Vagina (tissue), 2 donors: Measurements from ENCODE around the gene MED6. TPM values are rescaled to one million over a fixed set of nuclear protein-coding genes. Genes with fewer than 3 reads are reported as not detected.

Experiments
- DNase-seq, 2 donors: peaks; one replicate each; pipeline ENCODE4 v3.0.0-alpha.2; 2017; ENCODE audit errors: extremely low spot score in 2 of 2
- H3K27ac ChIP-seq: fragments of 200-600 bp; sonication (generic); one replicate; pipeline ENCODE4 v1.5.1; 2019
- H3K27me3 ChIP-seq: fragments of 200-600 bp; sonication (generic); one replicate; pipeline ENCODE4 v1.5.1; 2019
- H3K36me3 ChIP-seq, 2 donors: fragments of 200-600 bp; sonication (generic); one replicate each; pipeline ENCODE4 v1.5.1; 2017 to 2019
- H3K4me1 ChIP-seq: fragments of 200-600 bp; sonication (generic); one replicate; pipeline ENCODE4 v1.5.1; 2019
- H3K4me3 ChIP-seq, 2 donors: fragments of 200-600 bp; sonication (generic); 1 replicate in 1 of 2; 2 replicates in 1 of 2; pipeline ENCODE4 v1.5.1; 2016 to 2019
- H3K9me3 ChIP-seq: fragments of 200-600 bp; sonication (generic); one replicate; pipeline ENCODE4 v1.5.1; 2019
- POLR2A ChIP-seq, 2 donors: fragments of 450-650 bp; IDR thresholded peaks; one replicate each; pipeline ENCODE4 v1.6.1; 2017; ENCODE audit warnings: antibody characterized with exemption in 2 of 2, mild to moderate bottlenecking in 2 of 2, moderate library complexity in 2 of 2
- POLR2AphosphoS5 ChIP-seq, 2 donors: sonication (generic); formaldehyde crosslinking; IDR thresholded peaks; one replicate each; pipeline ENCODE4 v1.9.0; 2017; ENCODE audit warnings: antibody characterized with exemption in 2 of 2, mild to moderate bottlenecking in 2 of 2, low read depth in 1 of 2; ENCODE audit not compliant: insufficient read depth in 1 of 2
- intact Hi-C: fragments of 100-400 bp; cut with DNase I; formaldehyde crosslinking; loops from one replicate; pipeline ENCODE4 v1.15.1; 2023
- total RNA-seq: library from RNA; depleted of rRNA; stranded (reverse); fragments of >200 nt; gene quantifications from one replicate; pipeline ENCODE4 v1.2.3, GENCODE V29; 2016
- TF ChIP-seq, protein P1 (sequence below), 3 experiments: fragments of 450-650 bp in 2 of 3; fragments of 200-600 bp in 1 of 3; sonication (generic) in 1 of 3; IDR thresholded peaks; one replicate each; pipeline ENCODE4 v1.5.1; 2017 to 2019; ENCODE audit warnings: antibody characterized with exemption in 3 of 3, mild to moderate bottlenecking in 2 of 3, moderate library complexity in 2 of 3

The MED6 gene
- total RNA-seq = 37.6 TPM

DNA sequence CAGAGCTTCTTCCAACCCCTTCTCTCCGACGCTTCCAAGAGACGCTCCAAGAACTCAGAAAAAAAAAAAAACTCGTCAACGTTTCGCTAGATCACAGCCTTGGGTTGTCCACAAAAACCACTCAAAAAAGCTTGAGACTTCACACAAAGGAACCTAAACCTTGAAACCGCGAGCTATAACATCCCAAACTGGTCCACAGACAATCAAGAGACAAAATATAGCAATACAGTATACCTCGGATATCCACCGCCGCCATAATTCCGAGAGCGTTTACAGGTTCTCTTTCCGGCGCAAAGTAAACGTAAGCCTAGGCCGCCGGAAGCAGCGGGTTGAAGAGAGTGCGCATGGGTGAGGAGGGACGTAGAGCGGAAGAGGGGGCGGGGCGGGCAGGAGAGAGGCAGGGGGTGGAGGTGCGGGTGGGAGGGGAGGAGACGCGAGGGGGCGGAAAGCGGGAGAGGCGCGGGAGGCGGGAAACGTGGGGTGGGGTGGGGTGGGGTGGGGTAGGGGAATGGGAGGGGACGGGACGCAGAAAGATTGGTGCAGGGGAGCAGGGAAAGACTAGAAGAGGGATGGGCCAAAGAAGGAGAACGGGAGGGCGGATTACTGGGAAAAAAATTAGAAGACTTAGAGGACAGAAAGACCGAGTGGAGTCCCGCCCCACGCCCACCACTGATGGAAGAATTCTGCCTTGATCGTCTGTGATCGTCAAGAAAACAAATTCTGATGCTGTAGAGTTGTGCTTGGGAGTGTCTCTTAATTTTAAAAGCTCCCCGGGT is at the start of gene MED6:
Gene MED6, minus strand, starts transcription at position 274 of the 776 bp plus-strand sequence. Its CDS starts 18 bp downstream, at position 256.
- Histone ChIP-seq H3K4me1 (peaks cover 16% of the 10 kb centered on the region), H3K27ac (peak within 1 kb of the TSS; percentile 70), H3K27me3 (no peaks in the 10 kb centered on the region), H3K36me3 (peaks cover 0 to 9% of the 10 kb centered on the region in 2 donors), H3K4me3 (peak within 1 kb of the TSS; percentile 61 to 73), H3K9me3 (no peaks in the 10 kb centered on the region)
- intact Hi-C loops = no loop called here
- TF ChIP-seq, protein P1, sequence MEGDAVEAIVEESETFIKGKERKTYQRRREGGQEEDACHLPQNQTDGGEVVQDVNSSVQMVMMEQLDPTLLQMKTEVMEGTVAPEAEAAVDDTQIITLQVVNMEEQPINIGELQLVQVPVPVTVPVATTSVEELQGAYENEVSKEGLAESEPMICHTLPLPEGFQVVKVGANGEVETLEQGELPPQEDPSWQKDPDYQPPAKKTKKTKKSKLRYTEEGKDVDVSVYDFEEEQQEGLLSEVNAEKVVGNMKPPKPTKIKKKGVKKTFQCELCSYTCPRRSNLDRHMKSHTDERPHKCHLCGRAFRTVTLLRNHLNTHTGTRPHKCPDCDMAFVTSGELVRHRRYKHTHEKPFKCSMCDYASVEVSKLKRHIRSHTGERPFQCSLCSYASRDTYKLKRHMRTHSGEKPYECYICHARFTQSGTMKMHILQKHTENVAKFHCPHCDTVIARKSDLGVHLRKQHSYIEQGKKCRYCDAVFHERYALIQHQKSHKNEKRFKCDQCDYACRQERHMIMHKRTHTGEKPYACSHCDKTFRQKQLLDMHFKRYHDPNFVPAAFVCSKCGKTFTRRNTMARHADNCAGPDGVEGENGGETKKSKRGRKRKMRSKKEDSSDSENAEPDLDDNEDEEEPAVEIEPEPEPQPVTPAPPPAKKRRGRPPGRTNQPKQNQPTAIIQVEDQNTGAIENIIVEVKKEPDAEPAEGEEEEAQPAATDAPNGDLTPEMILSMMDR (IDR thresholded peaks at IDR 0.05) = no peak
- peak; percentile 18 to 93 for TF ChIP-seq POLR2AphosphoS5 (IDR thresholded peaks at IDR 0.05; ENCODE audit: insufficient read depth in 1 of 2, low read depth in 1 of 2)
- peak in 1 of 2 donors; percentile 92 for DNase-seq

DNA sequence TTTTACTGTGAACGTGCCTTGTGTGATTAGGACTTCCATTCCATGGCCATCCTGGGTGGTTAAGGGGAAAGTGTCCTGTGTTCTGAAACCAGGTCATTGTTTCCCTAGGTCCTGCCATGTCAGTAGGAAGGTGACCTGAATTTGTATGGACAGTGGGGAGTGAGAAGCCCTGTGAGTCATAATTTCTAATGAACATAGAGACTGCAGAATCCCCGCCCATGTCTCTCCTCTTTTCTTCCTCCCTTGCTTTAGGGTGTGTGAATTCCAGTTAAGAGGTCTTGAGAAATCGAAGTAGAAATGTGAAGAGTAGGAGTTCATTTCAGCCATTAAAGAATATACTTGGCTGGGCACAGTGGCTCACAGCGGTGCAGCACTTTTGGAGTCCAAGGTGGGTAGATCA is 49.3 kb upstream of the MED6 start:
- H3K4me3 ChIP-seq = no peak overlapping the region
- no peak overlapping the region for H3K27ac ChIP-seq
- H3K36me3 ChIP-seq = no peaks in the 10 kb centered on the region
- no peaks in the 10 kb centered on the region for H3K9me3 ChIP-seq
- no peak for DNase-seq
- intact Hi-C loops = no loop called here
- H3K4me1 ChIP-seq = no peaks in the 10 kb centered on the region
- no peak for TF ChIP-seq POLR2AphosphoS5 (IDR thresholded peaks at IDR 0.05; ENCODE audit: insufficient read depth in 1 of 2, low read depth in 1 of 2)
- TF ChIP-seq, protein P1 (IDR thresholded peaks at IDR 0.05) = no peak
- TF ChIP-seq POLR2A (IDR thresholded peaks at IDR 0.05) = no peak
- no peaks in the 10 kb centered on the region for H3K27me3 ChIP-seq

- Histone ChIP-seq H3K27ac (no peak overlapping the region), H3K9me3 (no peaks in the 10 kb centered on the region), H3K36me3 (no peaks in the 10 kb centered on the region), H3K4me3 (no peak overlapping the region), H3K27me3 (no peaks in the 10 kb centered on the region), H3K4me1 (no peaks in the 10 kb centered on the region)
- no peak for DNase-seq
- no peak for TF ChIP-seq POLR2AphosphoS5 (IDR thresholded peaks at IDR 0.05; ENCODE audit: insufficient read depth in 1 of 2, low read depth in 1 of 2)
- no peak for TF ChIP-seq POLR2A (IDR thresholded peaks at IDR 0.05)
- TF ChIP-seq, protein P1 (IDR thresholded peaks at IDR 0.05) = no peak
- intact Hi-C loops = no loop called here
Observed at GRCh38 chr14:70648346-70648745, 47.9 kb upstream of the MED6 start.

DNA sequence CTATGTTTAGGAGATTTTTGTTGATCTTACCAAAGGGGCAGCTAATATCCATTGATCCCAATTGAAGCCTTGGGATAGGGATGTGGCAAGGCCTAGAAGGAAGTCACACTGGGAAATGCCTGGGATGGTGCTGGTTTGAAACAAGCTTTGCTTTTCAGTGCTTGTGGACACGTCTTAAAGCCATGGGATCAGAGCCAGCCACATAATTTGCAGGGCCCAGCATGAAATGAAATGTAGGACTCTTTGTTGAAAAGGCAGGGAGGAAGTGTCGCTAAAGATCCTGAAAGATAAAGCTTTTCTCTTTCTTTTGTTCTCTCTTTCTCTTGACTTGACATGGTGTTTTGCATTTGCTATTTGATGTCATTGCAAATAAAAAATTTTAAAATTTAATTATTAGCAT is 46.2 kb upstream of the MED6 start:
- Histone ChIP-seq H3K4me1 (peaks cover 6% of the 10 kb centered on the region), H3K4me3 (no peak overlapping the region), H3K9me3 (no peaks in the 10 kb centered on the region), H3K36me3 (no peaks in the 10 kb centered on the region), H3K27ac (no peak overlapping the region), H3K27me3 (no peaks in the 10 kb centered on the region)
- intact Hi-C loops = no loop called here
- DNase-seq = no peak
- TF ChIP-seq POLR2AphosphoS5 (IDR thresholded peaks at IDR 0.05; ENCODE audit: insufficient read depth in 1 of 2, low read depth in 1 of 2) (no peak), POLR2A (IDR thresholded peaks at IDR 0.05) (no peak)
- TF ChIP-seq, protein P1 (IDR thresholded peaks at IDR 0.05) = no peak

DNA sequence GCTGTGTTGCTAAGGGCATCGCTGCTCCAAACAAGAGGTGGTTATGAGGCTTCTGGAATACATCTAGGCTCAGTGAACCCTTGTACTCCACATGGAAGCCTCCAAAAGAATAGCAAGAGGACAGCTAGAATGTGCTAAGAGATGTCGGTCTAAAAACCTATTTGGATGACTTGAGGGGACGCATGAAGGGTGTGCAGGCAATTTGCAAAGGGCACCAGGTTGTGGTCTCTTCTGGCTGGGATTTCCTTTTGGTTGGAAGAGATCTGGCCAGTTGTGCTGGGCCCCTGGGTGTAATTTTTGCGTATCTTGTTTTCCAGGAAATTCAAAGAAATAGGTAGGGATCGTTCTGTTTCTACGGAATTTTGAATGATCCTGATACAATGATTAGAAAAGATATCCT is 45.4 kb upstream of the MED6 start:
- no peak for DNase-seq

More for the DNA sequence above, 45.4 kb upstream of the MED6 start:
- no peaks in the 10 kb centered on the region for H3K9me3 ChIP-seq
- intact Hi-C loops = no loop called here
- H3K4me1 ChIP-seq = peaks cover 13% of the 10 kb centered on the region
- TF ChIP-seq POLR2A (IDR thresholded peaks at IDR 0.05) (no peak), POLR2AphosphoS5 (IDR thresholded peaks at IDR 0.05; ENCODE audit: insufficient read depth in 1 of 2, low read depth in 1 of 2) (no peak)
- TF ChIP-seq, protein P1 (IDR thresholded peaks at IDR 0.05) = no peak
- H3K27ac ChIP-seq = no peak overlapping the region
- no peaks in the 10 kb centered on the region for H3K36me3 ChIP-seq
- H3K27me3 ChIP-seq = no peaks in the 10 kb centered on the region
- no peak overlapping the region for H3K4me3 ChIP-seq
